Stimulated activated CD8-positive, alpha-beta memory T cell treated with anti-CD3 and anti-CD28 coated beads, Interleukin-15, amount 100 ng/mL, for 4 hours (primary cell): ENCODE data around the gene MPND.

ENCODE experiments used
- DNase-seq, 2 donors: peaks; one replicate each; pipeline ENCODE4 v3.0.0-alpha.2; 2020; ENCODE audit warnings: low read depth in 2 of 2

The MPND gene

GRCh38 chr19:4376991-4377781, 33.8 kb downstream of the MPND start:
- no peak for DNase-seq

- DNase-seq, result no peak
Observed at GRCh38 chr19:4378886-4379285, 35.5 kb downstream of the MPND start.

GRCh38 chr19:4379383-4380253, 36.3 kb downstream of the MPND start:
- DNase-seq, result no peak

- peak in 1 of 2 donors; percentile 14 for DNase-seq
Observed at GRCh38 chr19:4380254-4380727, 36.9 kb downstream of the MPND start.

- no peak for DNase-seq
Observed at GRCh38 chr19:4385291-4386040, 42.1 kb downstream of the MPND start.

GRCh38 chr19:4386041-4386782, 42.9 kb downstream of the MPND start:
- DNase-seq, result no peak

GRCh38 chr19:4388337-4389063, 45.1 kb downstream of the MPND start:
- DNase-seq, result no peak

- no peak for DNase-seq
Observed at GRCh38 chr19:4389064-4389375, 45.7 kb downstream of the MPND start.

- no peak for DNase-seq
Observed at GRCh38 chr19:4389511-4390016, 46.2 kb downstream of the MPND start.

- DNase-seq, result no peak
Observed at GRCh38 chr19:4390017-4390566, 46.7 kb downstream of the MPND start.

GRCh38 chr19:4390567-4391305, 47.4 kb downstream of the MPND start:
- no peak for DNase-seq

- no peak for DNase-seq
Observed at GRCh38 chr19:4391306-4391693, 47.9 kb downstream of the MPND start.

GRCh38 chr19:4391701-4392483, 48.5 kb downstream of the MPND start:
- DNase-seq, result no peak

- no peak for DNase-seq
Observed at GRCh38 chr19:4393947-4394590, 50.7 kb downstream of the MPND start.

- DNase-seq, result no peak
Observed at GRCh38 chr19:4396949-4397783, 53.8 kb downstream of the MPND start.

- no peak for DNase-seq
Observed at GRCh38 chr19:4399812-4400134, 56.4 kb downstream of the MPND start.

GRCh38 chr19:4400135-4400936, 57.0 kb downstream of the MPND start, which contains the start of gene SH3GL1:
Gene SH3GL1 (minus strand): TSS chr19:4400547. CDS start chr19:4400368, 179 bp downstream.
- DNase-seq, result peak; percentile 81 to 83
